ENCODE results near the gene LIMS2.

DNA sequence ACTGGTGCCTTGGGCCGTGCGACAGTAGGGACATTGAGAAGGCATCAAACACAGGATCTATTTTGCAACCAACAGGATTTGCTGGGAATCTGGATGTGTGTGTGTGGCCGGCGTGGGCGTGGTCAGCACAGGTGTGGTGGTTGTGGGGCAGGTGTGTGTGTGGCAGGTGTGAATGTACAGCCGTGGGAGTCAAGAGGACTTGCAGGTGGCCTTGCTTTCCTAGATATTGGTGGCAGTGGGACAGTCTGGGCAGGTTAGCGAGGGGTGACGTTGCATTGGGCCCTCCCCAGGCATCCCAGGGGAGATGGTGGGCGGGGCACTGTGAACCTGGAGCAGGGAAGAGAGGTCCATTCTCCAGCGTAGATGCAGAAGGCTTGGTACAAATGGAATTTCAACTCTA is 3.2 kb upstream of the LIMS2 start:
- TF ChIP-seq POLR2AphosphoS5 (IDR thresholded peaks at IDR 0.05; ENCODE audit: low read depth) (no peak), ZNF114 (CRISPR knock-in tag; IDR thresholded peaks at IDR 0.05) (no peak), CTCF (conservative IDR thresholded peaks at IDR 0.05; ENCODE audit: low read depth in 2 of 2) (no peak), EZH2 (IDR thresholded peaks at IDR 0.05; ENCODE audit: low read depth, unreplicated experiment) (no peak), ETS1 (IDR thresholded peaks at IDR 0.05) (no peak), REST (IDR thresholded peaks at IDR 0.05; ENCODE audit: unreplicated experiment) (no peak), NANOG (IDR thresholded peaks at IDR 0.05; ENCODE audit: borderline replicate concordance) (no peak), CREB1 (CRISPR knock-in tag; IDR thresholded peaks at IDR 0.05; ENCODE audit: low read depth) (no peak), ZNF331 (CRISPR knock-in tag; IDR thresholded peaks at IDR 0.05; ENCODE audit: low read depth) (no peak), JUNB (IDR thresholded peaks at IDR 0.05; ENCODE audit: unreplicated experiment) (no peak)
